CD4-positive, alpha-beta T cell treated with Interferon gamma for 1 hour (primary cell): ENCODE data around the gene SSTR5.
"Not testable (repeated sequence)": the region's sequence is repeated elsewhere in the genome, so short reads cannot be mapped to it uniquely, and the experiment has no call there.

Experiments
- DNase-seq: peaks from one replicate; pipeline ENCODE4 v3.0.0-alpha.2; 2020

Gene SSTR5

GRCh38 chr16:1076801-1077576 lies 4.4 kb downstream of the SSTR5 start:
- DNase-seq, result no peak

DNA sequence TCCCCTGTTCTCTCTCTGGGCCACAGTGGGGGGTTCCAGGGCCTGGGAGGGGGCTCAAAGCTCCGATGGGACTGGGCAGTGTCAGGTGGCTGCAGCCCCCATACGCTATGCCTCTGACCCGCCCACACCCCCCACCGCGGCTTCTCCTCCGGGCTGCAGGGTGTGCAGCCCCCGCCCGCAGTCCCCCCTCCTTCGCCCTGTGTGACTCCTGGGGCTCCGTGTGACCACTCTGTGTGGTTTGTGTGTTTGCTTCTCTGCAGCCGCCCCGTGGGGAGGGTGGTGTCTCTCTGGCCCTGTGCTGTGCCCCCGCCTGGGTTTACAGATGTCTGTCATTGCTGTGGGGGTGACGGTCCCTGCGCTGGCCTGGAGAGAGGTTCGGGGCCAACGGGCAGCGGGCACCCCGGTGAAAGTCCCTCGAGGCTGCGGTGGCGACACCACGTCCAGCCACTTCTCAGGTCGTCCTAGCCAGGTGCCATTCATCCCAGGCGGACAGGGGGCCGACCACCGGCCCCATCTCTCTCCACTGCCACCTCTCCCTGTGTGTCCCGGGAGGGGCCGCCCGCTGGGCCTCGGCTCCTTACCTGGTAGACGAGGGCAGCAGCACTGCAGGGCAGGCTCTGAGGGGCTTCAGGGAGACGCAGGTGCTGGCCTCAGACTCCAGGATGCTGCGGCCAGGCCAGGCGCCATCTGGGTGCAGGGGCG lies 5.5 kb downstream of the SSTR5 start:
- DNase-seq, result no peak

GRCh38 chr16:1078579-1079021 lies 6.1 kb downstream of the SSTR5 start:
- DNase-seq, result no peak

DNA sequence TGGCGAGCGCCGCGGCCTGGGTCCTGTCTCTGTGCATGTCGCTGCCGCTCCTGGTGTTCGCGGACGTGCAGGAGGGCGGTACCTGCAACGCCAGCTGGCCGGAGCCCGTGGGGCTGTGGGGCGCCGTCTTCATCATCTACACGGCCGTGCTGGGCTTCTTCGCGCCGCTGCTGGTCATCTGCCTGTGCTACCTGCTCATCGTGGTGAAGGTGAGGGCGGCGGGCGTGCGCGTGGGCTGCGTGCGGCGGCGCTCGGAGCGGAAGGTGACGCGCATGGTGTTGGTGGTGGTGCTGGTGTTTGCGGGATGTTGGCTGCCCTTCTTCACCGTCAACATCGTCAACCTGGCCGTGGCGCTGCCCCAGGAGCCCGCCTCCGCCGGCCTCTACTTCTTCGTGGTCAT lies 6.8 kb downstream of the SSTR5 start:
- no peak for DNase-seq

- DNase-seq, result no peak
Measured at GRCh38 chr16:1079786-1080525, 7.4 kb downstream of the SSTR5 start.

DNA sequence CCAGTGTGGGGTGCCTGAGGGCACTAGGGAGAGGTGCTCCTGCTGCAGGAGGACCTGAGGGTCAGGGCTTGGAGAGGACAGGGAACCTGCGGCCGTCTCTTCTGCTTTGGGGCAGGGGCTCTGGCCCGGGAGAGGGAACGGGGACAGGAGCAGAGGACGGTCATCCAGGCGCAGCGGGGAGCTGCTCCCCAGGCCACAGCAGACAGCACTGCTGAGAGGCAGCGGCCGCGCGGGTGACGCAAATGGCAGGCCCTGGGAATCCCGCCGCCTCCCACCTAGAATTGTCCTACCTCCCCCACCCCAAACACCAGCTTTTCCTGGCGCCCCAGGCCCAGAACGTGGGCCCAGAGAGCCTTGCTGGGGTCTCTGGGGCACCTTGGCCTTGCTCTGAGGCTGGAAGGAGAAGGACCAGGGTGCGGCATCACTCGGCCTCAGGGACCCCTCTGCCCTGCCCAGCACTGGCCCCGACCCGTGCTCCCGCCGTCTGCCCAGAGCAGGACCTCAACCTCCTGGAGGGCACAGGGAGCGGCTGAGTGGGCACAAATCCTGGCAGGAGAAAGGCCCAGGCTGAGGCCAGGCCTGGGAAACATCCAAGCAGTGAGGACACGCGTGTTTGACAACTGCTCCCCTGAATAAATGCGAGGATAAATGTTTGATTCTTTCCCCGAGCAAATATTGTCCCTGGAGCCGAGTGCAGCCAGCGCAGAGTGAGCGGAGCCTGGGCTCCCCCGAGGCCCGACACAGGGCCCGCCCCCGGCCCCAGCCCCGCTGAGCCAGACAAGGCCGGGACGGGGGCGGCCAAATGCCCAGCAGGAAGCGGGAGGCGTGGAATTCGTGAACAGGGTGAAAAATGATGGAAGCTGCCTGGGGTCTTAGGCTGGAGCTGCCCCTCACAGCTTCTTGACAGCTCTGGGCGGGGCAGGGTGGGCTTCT lies 8.5 kb downstream of the SSTR5 start:
- DNase-seq, result no peak

- no peak for DNase-seq
Measured at GRCh38 chr16:1081734-1082265, 9.3 kb downstream of the SSTR5 start.

DNA sequence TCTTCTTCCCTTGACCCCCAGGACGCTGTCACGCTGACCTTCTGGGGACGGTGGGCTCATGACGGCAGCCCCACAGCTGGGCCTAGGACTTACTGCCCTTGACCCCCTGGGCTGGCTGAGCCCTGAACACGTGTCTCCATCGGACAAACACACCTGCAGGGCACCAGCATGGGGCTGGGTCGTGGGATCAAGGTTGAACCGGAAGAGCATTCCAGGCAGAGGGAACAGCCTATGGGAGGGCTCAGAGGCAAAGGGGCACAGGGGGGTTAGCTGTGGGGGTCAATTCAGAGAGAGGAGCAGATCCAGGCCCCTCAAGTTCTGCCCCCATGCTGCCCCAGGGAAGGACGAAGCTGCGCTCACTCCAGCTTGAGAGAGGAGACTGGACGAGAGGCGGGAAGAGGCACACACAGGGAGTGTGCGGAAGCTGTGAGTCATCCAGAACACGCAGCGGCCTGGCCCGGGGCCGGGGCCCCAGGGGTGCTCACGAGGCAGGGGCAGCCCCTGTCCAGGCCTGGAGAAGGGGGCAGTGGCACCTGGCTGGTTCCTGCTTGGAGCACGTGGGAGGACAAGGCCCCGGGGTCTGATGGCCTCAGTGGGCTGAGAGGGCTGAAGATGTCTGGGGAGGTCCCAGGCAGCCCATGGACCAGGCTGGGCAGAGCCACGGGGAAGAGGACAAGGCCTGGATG lies 9.9 kb downstream of the SSTR5 start:
- DNase-seq, result no peak

- no peak for DNase-seq
Measured at GRCh38 chr16:1082952-1083675, 10.6 kb downstream of the SSTR5 start.

GRCh38 chr16:1084971-1085370 lies 12.4 kb downstream of the SSTR5 start:
- DNase-seq, result no peak

GRCh38 chr16:1086443-1086842 lies 13.9 kb downstream of the SSTR5 start:
- not testable (repeated sequence) for DNase-seq

DNA sequence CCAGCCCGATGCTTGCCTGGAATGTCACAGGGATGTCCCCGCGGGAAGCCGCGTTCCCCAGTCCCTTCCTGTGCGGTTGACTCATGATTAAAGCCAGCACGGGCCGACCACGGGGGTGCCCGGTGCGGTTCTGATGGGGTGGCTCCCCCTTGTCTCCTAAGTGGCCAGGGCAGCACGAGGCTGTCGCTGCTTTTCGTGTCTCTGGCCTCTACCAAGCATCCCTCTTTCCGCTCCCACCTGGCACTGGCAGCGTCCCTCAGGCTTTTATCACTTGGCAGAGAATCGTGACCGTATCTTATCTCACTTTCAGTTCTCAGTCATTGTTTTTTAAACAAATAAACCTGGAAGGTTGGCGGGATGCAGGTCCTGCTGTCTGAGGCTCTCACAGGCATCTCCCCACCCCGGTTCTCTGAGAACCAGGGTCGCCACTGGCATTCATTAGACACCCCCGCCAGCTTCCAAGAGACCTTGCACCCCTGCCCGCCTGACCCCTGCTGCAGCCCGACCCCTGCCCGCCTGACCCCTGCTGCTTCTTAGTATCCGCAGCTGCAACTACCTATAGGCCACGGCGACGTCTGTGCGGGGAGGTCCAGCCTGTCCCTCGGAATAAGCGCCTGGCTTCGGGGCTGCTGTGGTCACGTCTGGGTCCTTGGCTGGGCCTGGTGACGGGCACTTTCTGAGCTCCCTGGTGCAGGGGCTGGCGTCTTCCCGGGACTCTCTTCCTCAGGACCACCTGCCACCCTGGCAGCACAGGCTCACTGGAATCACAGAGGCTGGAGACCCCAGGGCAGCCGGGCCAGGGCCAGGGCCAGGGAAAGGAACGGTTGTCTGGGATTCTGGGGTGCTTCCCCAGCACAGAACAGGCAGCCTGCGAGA lies 16.0 kb downstream of the SSTR5 start:
- no peak for DNase-seq

DNA sequence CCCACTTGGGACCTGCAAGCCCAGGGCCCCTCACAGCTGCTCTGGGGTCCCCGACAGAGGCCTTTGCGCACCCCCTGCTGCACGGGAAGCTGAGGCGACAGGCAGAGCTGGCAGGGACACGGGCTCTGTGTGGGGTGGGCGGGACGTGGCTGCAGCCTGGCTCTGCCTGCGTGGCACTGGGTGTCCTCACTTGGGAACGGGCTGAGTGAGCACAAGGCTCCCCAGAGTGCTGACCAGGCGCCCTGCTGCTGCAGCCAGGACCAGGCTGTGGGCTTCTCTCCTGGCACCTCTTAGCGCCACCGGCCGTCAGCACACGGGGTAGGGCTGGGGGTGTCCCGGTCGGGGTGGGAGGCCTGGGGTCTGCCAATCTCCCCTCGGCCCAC lies 16.9 kb downstream of the SSTR5 start:
- DNase-seq, result no peak

DNA sequence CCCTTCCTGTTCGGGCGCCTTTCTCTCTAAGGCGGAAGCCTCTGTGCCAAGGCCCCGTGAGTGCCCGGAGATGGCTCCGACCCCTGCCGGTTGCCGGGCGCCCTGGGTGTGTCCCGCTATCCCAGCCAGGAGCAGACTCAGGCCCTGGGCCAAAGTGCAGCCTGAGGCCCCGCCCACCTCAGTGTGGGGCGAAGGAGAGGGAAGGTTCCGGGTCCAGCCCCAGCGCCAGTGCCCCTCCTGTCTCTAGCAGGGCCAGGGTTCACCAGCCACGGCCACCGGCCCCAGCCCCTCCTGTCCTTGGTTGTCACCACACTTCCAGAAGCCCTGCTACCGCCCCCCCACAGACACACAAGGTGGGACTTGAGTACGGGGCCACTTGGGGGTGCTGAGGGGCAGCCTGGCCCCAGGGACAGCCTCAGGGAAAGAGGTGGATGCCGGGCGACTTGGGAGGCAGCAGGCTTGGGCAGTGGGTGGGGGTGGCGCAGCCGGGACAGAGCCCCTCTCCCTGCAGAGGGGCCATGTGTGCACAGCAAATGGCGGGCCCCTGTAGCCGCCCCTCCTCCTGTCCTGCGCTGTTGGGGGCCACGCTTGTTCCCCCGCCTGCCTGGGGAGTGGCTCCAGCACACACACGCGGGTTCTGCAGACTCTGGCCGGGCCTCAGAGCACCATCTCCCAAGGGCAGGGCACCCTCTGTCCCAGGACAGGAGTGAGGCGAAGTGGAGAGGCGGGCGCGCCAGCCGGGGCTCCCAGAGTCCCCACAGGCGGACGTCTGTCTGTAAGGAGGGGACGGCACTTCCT lies 17.5 kb downstream of the SSTR5 start:
- DNase-seq, result no peak

GRCh38 chr16:1090620-1091587 lies 18.4 kb downstream of the SSTR5 start:
- no peak for DNase-seq

GRCh38 chr16:1091992-1092552 lies 19.5 kb downstream of the SSTR5 start:
- no peak for DNase-seq

GRCh38 chr16:1092685-1093283 lies 20.2 kb downstream of the SSTR5 start:
- DNase-seq, result not testable (repeated sequence)
